Erythroblast (primary cell): ENCODE data around the gene AGK.

Experiments used
- GATA1 ChIP-seq: IDR thresholded peaks from 2 replicates; pipeline ENCODE4 v1.6.1; 2011; ENCODE audit warnings: low read depth, mild to moderate bottlenecking, control low read depth, low read length, moderate library complexity
- POLR2A ChIP-seq: IDR thresholded peaks from 2 replicates; pipeline ENCODE4 v1.6.1; 2011; ENCODE audit warnings: mild to moderate bottlenecking, low read length

DNA sequence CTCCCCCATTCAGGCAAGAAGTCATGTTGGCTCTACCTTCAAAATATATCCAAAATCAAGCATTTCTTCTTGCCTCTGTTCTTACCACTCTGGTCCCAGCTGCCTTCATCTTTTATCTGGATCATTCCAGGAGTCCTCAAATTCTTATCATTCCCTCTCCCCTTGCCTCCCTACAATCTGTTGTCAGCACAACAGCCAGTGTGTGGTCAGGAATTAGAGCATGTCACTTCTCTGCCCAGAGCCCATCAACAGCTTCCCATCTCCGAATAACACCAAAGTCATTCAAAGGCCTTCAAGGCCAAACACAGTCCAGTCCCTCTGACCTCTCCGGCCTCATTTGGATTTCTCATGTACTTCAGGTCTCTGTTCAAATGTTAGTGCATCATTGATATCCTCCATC lies 80.3 kb downstream of the AGK start:
- TF ChIP-seq POLR2A: no peak
- no peak for TF ChIP-seq GATA1
